OCI-LY3 (cell line): ENCODE measurements around the gene RTN4R.
"Not testable (repeated sequence)": the region's sequence is repeated elsewhere in the genome, so short reads cannot be mapped to it uniquely, and the experiment has no call there.

Source experiments
- H2AFZ ChIP-seq: fragments of 200-600, 300-600 bp; shearing (Covaris generic); 2 replicates; pipeline ENCODE4 v1.6.0; 2014; ENCODE audit warnings: antibody characterized with exemption, low read depth, low read length
- H3K27ac ChIP-seq: fragments of 200-600, 300-600 bp; sonication (generic); 2 replicates; pipeline ENCODE4 v1.5.1; 2014; ENCODE audit warnings: mild to moderate bottlenecking, low read length, moderate library complexity, mixed read lengths
- H3K27me3 ChIP-seq: fragments of 200-600, 300-600 bp; sonication (generic); 2 replicates; pipeline ENCODE4 v1.6.1; 2014; ENCODE audit warnings: low read depth, low read length, mixed read lengths
- H3K36me3 ChIP-seq: fragments of 200-600, 300-600 bp; sonication (generic); replicated peaks from 2 replicates; pipeline ENCODE3; 2014; ENCODE audit warnings: low read depth, low read length, mixed read lengths
- H3K4me1 ChIP-seq: fragments of 300-600, 200-600 bp; sonication (generic); 2 replicates; pipeline ENCODE4 v1.6.1; 2014; ENCODE audit warnings: low read length, mixed read lengths
- H3K4me2 ChIP-seq: fragments of 200-600, 300-600 bp; sonication (generic); 2 replicates; pipeline ENCODE4 v1.6.1; 2014; ENCODE audit warnings: low read length, mixed read lengths
- H3K4me3 ChIP-seq: fragments of 300-600, 200-600 bp; sonication (generic); 2 replicates; pipeline ENCODE4 v1.5.1; 2014; ENCODE audit warnings: antibody characterized with exemption, mild to moderate bottlenecking, low read length, moderate library complexity
- H3K79me2 ChIP-seq: fragments of 300-600, 200-600 bp; shearing (Covaris generic); 2 replicates; pipeline ENCODE4 v1.6.1; 2014; ENCODE audit warnings: mild to moderate bottlenecking, low read length, mixed read lengths
- H3K9ac ChIP-seq: fragments of 300-600, 200-600 bp; shearing (Covaris generic); 2 replicates; pipeline ENCODE4 v1.6.0; 2014; ENCODE audit warnings: mild to moderate bottlenecking, low read length, moderate library complexity
- H3K9me3 ChIP-seq: fragments of 200-600, 300-600 bp; shearing (Covaris generic); 2 replicates; pipeline ENCODE4 v1.6.1; 2014; ENCODE audit warnings: low read length, mixed read lengths; ENCODE audit not compliant: insufficient read depth
- H4K20me1 ChIP-seq: fragments of 200-600, 300-600 bp; sonication (generic); 2 replicates; pipeline ENCODE4 v1.6.1; 2016; ENCODE audit warnings: low read length, mixed read lengths; ENCODE audit not compliant: insufficient read depth
- CTCF ChIP-seq: fragments of 200-600, 300-600 bp; sonication (generic); IDR thresholded peaks from 2 replicates; pipeline ENCODE4 v1.5.1; 2014; ENCODE audit warnings: antibody characterized with exemption, low read length, low read depth
- EZH2phosphoT487 ChIP-seq: fragments of 200-600 bp; shearing (Covaris generic); IDR thresholded peaks from 2 replicates; pipeline ENCODE4 v1.6.1; 2018; ENCODE audit warnings: antibody characterized with exemption, mixed run types, low read depth

Gene RTN4R

GRCh38 chr22:20285473-20286311 lies 17.6 kb upstream of the RTN4R start:
- H3K9ac ChIP-seq, H3K36me3 ChIP-seq, H3K9me3 ChIP-seq, H2AFZ ChIP-seq, H4K20me1 ChIP-seq, H3K79me2 ChIP-seq, H3K4me1 ChIP-seq, H3K27ac ChIP-seq, H3K4me3 ChIP-seq, H3K4me2 ChIP-seq: not testable (repeated sequence)
- peak; percentile 67 for TF ChIP-seq CTCF
- peaks cover 14% of the 10 kb centered on the region for H3K27me3 ChIP-seq

DNA sequence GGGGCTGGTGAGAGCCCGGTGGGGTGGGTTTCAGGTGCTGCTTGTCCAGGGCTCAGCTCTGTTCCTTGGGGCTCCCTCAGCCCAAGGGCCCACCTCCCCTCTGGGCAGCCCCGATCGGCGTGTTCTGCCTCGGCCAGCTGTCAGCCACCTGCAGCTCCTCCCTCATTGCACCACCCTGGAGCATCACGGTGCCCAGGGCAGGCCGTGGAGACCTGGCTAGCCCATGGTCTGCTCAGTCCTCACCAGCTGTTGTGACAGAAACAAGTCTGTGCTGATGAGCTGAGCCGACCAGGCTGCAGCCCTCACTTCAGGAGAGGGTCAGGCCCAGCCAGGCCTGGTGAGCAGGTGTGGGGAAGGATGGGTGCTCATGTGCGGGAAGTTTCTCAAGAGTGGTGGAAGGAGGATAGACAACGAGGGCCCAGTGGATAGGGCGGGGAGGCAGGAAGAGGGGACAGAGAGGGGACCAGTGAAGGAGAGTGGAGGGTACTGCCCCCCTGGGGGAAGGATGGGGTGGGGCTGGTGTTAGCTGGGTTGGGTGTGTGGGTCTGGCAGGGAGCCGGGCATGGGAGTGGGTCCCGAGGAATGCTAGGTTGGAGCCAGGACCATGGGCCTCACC lies 16.5 kb upstream of the RTN4R start:
- H3K9ac ChIP-seq = no peak overlapping the region
- no peak for TF ChIP-seq CTCF
- no peak for TF ChIP-seq EZH2phosphoT487
- H4K20me1 ChIP-seq = no peaks in the 10 kb centered on the region
- H2AFZ ChIP-seq = no peak overlapping the region
- H3K4me2 ChIP-seq = no peak overlapping the region
- no peak overlapping the region for H3K4me3 ChIP-seq
- H3K27me3 ChIP-seq = peaks cover 7% of the 10 kb centered on the region
- no peaks in the 10 kb centered on the region for H3K36me3 ChIP-seq
- H3K9me3 ChIP-seq = no peaks in the 10 kb centered on the region
- no peak overlapping the region for H3K27ac ChIP-seq
- H3K79me2 ChIP-seq = no peaks in the 10 kb centered on the region
- no peaks in the 10 kb centered on the region for H3K4me1 ChIP-seq

GRCh38 chr22:20283674-20284066 lies 15.6 kb upstream of the RTN4R start:
- H3K9ac ChIP-seq = no peak overlapping the region
- H3K27me3 ChIP-seq = peaks cover 5% of the 10 kb centered on the region
- H3K4me3 ChIP-seq = no peak overlapping the region

More at GRCh38 chr22:20283674-20284066, 15.6 kb upstream of the RTN4R start:
- Histone ChIP-seq H2AFZ (no peak overlapping the region), H3K9me3 (no peaks in the 10 kb centered on the region), H3K4me1 (no peaks in the 10 kb centered on the region), H3K27ac (no peak overlapping the region), H3K4me2 (no peak overlapping the region), H4K20me1 (no peaks in the 10 kb centered on the region), H3K36me3 (no peaks in the 10 kb centered on the region), H3K79me2 (no peaks in the 10 kb centered on the region)
- TF ChIP-seq CTCF (no peak), EZH2phosphoT487 (no peak)
